Superior temporal gyrus (tissue), 1 donor: ENCODE measurements around the gene ASAP3.

ENCODE experiments used
- DNase-seq: peaks from one replicate; pipeline ENCODE4 v3.0.0-alpha.2; 2016; ENCODE audit errors: extremely low spot score

Gene ASAP3

DNA sequence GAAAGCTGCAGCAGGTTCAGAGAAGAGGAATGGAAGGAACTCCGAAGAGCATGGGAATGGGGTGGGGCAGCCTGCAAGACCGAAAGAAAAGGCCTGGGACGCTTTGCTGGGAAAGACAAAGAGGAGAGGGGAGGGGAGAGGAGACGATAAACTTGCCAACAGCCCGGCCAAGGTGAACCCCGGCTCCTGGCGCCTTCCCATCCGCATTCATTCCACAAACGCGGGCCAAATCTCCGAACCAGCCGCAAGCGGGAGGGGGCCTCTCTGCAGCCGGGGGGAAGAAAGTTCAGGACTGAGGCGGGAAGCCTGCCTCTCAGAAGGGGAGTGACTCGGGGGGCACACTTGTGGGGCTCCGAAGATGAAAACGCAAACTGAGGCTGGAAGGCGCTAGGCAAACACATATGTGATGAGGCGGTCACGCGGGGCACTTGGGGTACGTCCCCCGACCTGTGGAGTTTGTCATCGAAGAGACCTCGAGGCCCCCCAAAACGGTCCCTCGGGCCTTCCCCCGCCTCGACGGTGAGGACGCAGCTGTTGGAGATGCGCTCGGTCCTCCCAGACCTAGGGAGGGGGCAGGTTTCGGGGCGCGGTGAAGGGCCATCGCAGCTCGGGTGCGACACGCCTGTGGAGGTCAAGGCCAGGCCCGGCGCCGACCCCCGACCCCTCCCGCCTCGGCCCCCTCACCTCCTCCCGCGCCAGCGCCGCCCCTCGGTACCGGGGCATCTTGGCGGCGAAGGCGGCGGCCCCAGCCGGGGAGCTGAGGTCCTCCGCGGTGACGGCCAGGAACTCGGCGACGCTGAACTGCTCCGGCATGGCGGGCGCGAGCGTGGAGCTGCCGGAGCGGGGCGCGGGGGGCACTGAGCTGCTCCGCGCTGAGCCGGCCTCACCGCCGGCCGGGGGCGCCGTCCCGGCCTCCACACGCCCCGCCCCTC lies at the start of gene ASAP3:
Gene ASAP3 (minus strand): TSS at position 859 of the 932 bp plus-strand sequence. CDS start 46 bp downstream, at position 813.
- DNase-seq: no peak

DNA sequence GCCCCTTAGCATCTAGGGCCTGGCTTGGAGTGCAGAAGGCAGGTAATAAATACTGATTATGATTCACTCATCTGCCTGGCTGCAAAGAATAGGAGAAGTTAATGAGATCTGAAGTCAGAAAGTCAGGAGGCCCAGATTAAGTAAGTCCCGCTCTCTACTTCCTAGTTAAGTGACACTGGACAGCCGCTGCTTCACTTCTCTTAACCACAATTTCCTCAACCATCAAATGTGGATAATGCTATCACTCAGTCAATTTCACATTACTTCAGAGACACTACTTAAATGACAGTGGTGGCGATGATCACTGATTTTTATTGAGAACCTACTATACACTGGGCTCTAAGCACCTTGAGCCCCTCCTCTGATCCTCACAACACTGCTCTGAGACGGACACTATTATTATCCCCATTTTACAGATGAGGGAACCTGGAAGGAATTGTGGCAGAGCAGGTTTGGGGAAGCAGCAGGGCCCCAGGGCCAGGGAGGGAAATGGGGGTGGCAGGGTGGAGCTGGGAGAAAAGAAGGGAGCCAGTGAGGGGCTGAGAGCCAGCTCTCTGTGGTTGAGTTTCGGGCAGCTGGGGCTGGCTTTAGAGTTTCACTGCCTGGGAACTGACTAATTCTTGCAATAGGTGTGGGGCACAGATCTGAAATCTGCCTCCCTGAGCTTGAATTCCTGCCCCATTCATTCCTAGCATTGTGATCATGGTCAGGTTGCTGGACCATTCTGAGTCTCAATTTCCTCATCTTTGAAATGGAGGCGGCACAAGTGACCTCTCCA lies 49.5 kb upstream of the ASAP3 start:
- no peak for DNase-seq

DNA sequence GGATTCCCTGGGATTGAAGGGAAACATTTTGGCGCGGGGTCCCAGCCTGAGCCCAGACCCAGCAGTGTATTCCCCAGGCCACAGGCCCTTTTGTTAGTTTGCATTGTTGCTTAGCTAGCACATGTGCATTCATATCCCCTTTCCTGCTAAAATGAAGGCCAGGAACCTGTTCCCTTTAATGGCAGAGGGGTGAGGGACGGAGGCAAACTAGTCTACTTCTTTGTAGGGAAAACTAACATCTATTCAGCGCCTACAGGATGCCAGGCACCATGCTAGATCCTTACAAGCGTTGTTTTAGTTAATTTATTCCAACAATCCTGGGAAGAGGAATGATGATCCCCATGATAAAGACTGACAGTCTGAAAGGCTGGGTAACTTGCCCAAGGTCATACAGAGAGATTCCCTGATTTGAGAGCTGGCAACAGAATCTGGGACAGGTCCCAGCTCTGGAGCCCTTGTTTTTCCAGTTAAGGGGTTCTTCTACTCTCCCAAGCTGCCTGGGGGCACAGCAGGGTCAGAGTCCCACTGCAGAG lies 47.6 kb upstream of the ASAP3 start:
- peak; percentile 26 for DNase-seq

DNA sequence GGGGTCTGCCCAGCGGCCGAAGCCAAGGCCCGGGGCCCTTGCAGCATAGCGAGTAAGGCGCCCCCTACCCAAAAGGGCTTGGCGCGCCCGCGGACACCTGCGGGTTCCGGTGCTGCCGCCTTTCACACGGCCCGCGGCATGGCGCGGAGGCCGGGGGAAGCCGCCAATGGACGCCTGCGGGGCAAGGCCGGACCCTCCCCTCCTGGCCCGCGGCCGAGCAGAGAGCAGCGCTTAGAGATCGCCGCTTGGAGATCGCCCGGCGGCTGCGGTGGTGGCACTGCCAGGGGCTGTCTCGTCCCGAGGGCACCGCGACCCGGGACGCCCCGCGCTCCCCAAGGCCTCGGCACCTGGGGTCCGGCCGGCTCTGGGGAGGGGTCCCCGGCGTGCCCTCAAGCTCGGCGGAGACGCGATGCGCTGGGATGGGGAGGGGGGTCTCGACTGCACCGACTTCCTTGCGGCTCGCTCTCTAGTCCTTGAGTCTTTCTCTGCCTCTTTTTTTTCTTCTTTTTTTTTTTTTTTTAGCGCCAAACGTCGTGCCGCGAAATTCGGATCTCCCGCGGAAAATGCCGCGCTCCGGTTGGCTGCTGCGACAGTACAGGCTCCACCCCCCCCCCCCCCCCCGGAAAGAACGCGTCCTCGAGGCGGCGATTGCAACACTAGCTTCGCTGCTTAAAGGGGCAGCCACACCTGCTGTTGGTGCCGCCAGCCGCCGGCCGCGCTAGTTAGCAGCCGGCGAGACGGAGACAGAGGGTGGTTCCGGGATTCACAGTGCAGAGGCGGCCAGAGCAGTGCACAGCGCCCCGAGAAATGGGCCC lies 47.0 kb upstream of the ASAP3 start, which contains the start of gene E2F2:
Gene E2F2 (minus strand): TSS at position 487 of the 815 bp plus-strand sequence. CDS start 440 bp downstream, at position 47.
- DNase-seq: peak; percentile 70

DNA sequence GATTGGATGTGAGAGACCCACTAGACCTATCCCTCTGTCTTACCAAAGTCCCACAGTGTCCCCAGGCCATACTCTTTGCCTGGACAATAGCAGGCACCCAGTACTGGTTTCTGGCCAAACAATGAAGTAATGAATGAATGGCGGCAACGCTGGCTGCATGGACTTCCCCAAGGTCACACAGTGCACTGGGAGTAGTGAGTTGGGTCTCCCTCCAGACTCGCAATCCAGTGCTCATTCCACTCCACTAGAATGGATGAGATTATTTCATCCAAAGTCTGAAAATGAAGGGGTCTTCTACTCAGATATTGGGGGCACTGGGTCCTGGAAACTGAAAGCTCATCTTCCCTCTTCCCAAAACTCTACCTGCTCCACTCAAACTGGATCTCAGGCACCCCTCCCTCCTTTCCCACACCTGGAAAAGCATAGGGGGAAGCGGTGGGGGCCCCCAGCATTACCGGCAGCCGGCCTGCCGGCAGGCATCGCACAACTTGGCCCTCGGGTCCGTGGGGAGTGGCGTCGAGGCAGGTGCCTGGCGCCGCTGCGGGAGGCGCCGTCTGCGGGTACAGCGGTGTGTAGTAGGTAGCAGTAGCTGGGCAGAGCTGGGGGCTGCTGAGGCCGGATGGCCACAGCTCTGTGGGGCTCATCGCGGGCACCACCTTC lies 46.2 kb upstream of the ASAP3 start:
- no peak for DNase-seq

DNA sequence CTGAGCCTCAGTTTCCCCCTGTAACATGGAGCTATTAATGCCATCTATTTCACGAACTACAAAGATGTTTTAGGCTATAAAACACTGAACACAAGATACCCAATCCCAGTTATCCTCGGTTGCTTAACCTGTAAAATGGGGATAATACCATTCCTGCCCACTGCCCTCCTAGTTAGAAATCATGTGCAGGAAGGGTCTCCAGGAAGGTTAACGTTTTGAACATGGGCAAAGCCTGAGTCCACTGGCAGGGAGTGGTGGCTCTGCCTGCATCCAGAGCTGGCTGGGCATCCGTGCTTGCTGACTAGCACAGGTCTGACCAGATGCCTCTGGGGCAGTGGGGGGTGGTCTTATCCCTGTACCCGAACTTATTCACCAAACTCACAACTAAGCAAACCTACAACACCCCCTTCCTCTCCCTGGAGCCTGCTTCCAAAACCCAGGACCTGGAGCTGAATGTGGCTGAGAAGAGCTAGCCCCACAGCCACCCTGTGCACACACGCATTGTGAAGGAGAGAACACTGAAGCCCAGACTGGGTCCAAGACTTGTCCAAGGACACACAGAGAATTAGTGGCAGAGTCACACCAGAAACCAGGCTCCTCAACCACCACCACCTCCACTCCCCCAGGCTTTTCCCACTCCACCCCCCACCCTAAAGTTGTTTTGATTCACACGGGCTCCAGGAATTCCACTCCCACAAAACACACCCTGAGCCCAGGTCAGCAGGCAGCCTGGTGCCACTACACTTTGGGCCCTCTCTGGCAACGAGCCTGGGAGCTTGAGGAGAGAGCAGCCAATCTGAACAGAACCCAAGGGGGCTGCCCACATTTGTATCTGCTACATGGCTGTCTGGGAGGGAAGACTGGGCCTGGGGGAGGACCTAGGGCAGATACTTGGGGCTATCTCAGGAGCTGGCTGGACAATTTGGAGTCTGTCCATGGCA lies 45.4 kb upstream of the ASAP3 start:
- no peak for DNase-seq

DNA sequence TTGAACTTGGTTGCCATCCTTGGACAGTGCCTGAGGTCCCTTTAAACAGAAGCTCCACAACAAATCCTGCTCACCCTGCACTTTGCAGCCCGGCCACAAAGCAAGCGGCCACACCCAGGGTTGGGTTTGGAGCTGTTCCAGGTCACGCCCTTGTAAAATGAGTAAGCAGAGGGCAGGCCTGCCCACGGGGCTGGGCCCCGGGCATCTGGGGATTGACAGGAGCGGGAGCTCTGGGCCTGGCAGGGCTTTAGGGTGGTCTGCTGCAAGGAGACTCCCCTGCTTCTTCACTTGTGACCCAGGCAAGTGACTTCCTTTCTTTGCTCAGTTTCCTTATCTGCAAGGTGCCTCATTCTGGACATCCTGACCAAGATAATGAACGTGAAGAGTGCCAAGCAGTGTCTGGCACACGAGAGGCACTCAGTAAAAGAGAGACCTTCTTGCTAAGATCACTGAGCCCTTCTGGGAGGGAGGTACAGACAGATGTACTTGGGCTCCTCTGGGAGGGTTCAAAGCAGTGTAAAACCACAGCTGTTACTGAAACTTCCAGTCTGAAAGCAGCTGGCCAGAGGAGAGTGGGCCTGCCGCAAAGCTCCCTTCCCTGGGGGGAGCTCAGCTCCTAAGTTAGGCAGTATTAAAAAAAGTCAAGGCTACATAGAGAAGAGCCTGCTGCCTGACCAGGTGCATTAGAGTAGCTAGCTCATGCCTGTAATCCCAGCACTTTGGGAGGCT lies 44.4 kb upstream of the ASAP3 start:
- no peak for DNase-seq

DNA sequence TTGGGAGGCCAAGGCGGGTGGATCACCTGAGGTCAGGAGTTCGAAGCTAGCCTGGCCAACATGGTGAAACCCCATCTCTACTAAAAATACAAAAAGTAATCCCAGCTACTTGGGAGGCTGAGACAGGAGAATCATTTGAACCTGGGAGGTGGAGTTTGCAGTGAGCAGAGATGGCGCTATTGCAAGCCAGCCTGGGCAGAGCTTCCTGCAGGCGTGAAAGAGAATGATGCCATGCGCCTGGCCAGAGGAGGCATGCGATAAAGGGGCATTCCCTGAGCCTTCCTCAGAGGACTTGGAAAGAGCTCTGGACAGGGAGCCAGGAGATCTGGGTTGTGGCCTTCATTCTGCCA lies 43.9 kb upstream of the ASAP3 start:
- no peak for DNase-seq

DNA sequence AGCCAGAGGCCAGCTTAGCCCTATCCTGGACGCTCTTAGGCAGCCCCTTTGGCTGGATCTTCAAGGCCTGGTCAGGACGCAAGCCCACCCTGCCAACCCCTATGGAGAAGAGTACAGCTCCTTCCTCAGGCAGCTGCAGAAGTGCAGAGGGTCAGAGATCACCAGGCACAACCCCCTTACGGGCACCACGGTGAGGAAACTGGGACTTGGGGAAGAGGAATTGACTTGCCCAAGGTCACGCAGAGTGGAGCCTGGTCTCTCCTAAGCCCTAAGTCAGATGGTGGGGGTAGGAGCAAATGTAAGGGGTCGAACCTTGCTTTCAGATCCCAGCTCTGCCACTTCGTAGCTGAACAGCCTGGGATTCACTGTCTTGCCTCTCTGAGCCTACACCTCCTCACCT lies 43.4 kb upstream of the ASAP3 start:
- DNase-seq: no peak

DNA sequence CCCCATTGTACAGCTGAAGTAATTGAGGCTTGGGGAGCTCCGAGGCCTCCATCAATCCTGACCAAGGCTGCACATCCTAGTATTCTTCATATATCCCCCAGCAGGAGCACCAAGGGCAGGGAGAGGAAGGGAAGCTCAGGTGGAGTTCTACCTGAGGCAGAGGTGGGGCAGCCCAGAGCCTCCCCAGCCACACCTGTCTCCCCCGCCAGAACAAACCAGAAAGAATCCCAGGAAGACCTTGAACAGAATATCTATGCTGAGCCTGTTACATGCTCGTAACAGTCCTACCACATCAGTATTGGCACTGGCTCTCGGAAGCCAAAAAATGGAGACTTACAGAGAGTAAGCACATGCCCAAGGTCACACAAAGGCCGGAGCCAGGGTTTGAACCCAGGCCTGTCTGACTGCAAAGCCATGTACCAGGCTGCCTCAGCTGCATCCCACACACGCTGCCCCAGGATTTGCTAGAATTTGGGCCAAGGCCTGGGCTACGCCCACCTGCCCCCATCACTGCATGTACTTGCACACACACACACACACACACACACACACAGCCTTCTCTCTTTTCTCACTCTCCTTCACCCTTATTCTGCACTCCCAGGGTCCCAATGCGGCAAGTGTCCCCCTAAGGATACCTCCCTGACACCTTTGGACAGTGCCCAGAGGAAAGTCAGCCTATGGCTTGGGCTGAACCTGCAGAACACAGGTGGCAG lies 42.5 kb upstream of the ASAP3 start:
- no peak for DNase-seq

DNA sequence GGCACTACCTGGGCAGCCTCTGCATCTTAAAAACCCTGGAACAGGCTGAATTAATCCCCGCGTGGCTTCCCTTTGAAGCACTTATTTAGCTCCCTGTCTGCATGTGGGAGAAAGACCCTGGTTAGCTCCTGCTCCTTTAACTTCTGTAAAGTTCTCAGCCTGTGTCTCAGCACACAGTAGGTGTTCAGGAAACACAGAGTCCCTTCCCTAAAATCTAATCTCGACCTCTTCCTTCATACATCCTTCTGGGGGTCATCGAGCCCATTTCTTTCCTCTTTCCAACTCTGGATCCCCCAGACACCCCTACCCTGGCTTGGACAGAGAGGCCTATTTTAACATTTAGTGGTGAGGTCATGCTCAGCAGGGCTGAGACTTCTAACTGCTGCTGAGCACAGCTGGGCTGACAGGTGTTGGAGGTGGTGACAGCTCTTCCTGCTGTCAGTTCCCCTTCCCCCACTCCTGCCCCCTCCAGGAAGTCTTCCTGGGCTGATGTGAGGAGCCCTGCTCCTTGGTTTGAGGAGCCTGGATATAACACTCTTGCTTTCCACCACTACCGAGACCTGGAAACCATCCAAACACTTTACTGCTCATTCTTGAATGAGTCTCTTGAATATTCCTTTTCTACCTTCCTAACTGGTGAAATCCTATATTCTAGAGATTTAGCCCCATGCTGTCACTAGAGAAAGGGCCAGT lies 41.7 kb upstream of the ASAP3 start:
- no peak for DNase-seq

DNA sequence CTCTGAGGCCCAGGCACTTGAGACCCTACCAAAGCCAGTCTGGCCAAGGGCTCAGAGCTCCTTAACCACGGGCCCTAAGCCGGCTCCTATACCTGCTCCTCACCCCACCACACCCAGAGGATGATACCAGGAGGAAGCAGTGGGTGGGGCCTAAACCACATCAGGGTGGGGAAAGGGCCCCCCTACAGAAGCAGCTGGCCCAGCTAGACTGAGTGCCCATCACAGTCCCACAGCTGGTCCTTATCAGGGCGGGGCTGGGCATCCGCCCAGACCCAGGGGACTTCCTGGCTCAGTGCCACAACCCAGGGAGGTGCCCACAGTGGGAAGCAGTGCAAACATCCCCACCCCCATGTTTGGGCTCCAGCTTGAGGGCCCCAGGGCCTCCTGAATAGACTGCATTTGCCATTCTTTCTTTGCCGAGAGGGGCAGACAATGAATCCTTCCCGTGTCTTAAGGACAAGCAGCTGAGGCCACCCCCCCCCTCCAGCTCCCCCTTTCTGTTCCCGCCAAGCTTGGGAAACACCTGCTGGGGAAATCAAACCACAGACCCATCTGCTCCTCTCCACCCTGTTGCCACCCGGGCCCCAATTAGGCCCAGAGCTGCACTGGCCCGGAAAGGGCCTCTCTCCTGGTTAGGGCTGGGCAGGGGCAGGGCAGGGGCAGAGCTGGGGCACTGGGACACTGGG lies 40.9 kb upstream of the ASAP3 start:
- no peak for DNase-seq

DNA sequence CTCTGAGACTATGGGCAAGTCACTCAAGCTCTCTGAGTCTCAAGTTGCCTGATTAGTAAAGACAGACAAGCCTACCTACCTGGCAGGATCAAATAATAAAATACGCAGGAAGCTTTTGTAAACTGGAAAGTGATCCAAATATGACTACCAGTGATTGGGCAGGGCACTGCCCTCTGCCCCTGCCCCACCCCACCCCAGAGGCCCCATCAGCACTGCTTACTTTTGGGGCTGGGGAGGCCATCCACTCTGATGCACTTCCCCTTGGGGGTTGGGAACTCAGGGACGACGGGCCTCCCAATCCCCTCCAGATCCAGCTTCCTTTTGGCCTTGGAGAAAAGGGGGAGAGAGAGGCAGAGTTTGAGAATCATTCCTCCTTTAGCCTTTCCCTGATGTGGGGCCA lies 40.2 kb upstream of the ASAP3 start:
- DNase-seq: no peak

DNA sequence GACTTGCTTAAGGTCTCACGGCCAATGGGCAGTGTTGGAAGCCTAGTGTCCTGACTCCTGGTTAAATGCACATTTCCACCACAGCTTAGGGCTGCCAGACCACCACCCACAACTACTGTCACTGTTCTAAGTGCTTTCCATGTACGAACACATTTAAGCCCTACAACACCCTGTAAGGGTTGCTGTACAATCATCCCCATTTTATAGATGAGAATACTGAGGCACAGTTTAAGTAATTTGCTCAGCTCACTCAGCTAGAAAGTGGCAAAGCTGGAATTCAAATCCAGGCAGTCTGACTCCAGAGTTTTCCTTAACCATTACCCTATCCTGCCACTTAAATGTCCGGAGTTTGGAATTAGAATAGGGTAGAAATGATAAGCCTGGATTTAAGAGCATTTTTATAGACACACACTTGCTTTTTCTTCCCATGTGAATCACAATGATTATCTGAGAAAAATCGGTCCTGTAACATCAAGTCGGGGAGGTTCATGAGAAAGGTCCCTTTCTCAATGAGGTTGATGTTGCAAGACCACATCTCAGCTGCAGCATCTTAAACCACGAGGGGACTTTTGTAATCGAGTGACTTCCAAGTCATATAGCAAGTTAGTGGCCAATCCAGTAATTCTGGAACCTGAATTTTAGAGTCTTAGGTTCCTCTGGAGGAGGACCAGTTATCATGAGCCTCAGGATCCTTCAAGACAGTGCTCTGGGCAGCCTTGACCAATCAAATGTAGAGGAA lies 38.4 kb upstream of the ASAP3 start:
- no peak for DNase-seq

DNA sequence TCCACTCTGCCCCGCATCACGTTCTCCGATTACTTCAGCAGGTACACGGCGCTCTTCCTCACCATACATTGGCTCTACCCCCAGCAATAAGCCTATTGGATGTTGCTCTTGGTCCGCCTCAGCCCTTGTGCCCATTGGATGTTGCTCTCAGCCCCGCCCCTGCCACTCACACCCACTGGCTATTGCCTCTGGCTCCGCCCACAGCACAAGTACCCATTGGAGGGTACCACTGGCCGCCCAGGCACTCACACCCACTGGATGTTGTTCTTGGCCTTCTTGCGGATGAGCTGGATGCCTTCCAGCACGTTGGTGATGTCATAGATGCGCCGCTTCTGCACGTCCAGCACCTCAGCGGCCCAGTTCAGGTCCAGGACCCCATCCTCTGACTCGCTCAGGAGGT lies 37.6 kb upstream of the ASAP3 start:
- DNase-seq: no peak

DNA sequence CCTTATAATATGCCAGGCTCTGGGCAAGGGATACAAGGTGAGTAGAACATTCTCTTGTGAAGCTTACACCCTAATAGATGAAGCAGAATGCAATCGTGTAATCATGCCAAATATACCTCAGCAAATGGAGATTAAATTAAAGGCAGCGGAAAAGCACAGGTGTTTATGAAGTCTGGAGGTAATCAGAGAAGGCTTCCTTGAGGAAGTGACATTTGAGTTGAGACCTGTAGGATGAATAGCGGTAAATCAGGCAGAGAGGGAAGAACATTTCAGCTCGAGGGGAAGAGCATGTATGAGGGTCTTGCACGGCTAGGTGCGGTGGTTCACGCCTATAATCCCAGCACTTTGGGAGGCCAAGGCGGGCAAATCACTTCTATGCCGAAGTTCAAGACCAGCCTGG lies 33.6 kb upstream of the ASAP3 start:
- DNase-seq: no peak

DNA sequence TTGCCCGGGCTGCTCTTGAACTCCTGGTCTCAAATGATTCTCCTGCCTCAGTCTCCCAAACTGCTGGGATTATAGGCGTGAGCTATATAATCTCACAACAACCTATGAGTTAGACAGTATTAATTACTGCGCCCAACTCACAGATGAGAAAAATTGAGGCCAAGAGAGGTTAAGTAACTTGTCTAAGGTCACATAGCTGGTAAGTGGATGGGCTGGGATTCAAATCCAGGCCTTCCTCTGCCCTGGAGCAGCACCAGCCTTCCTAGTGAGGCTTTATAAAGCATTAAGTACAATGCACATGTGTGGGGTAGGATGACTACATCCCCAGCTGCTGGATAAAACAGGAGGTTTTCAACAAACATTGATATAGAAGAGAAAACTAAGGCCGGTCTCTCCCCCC lies 31.9 kb upstream of the ASAP3 start:
- DNase-seq: no peak
